Neural progenitor cell (in vitro differentiated cells): Measurements from ENCODE around the gene CFAP57. TPM values are rescaled to one million over a fixed set of nuclear protein-coding genes. Genes with fewer than 3 reads are reported as not detected.

Source experiments
- DNase-seq: peaks from one replicate; pipeline ENCODE4 v3.0.0-alpha.2; 2016; ENCODE audit warnings: low spot score
- H2AFZ ChIP-seq: fragments of 200-600 bp; sonication (generic); replicated peaks from 2 replicates; pipeline ENCODE4 v1.6.1; 2016; ENCODE audit warnings: antibody characterized with exemption
- H3F3A ChIP-seq: fragments of 200-600 bp; sonication (generic); 2 replicates; pipeline ENCODE4 v1.6.1; 2016; ENCODE audit warnings: antibody characterized with exemption, low read depth
- H3K27ac ChIP-seq: fragments of 200-600 bp; sonication (generic); 2 replicates; pipeline ENCODE4 v1.5.1; 2016; ENCODE audit warnings: mild to moderate bottlenecking
- H3K27me3 ChIP-seq: fragments of 200-600 bp; sonication (generic); 2 replicates; pipeline ENCODE4 v1.6.1; 2016; ENCODE audit warnings: mild to moderate bottlenecking, moderate library complexity
- H3K36me3 ChIP-seq: fragments of 200-600 bp; sonication (generic); 2 replicates; pipeline ENCODE4 v1.5.1; 2016
- H3K4me1 ChIP-seq: fragments of 200-600 bp; sonication (generic); 2 replicates; pipeline ENCODE4 v1.6.1; 2016; ENCODE audit warnings: mixed run types
- H3K4me2 ChIP-seq: fragments of 200-600 bp; sonication (generic); 2 replicates; pipeline ENCODE4 v1.6.1; 2016
- H3K4me3 ChIP-seq: fragments of 200-600 bp; sonication (generic); 2 replicates; pipeline ENCODE4 v1.5.1; 2016
- H3K79me2 ChIP-seq: fragments of 200-600 bp; sonication (generic); 2 replicates; pipeline ENCODE4 v1.6.1; 2016; ENCODE audit warnings: low read depth
- H3K9ac ChIP-seq: fragments of 200-600 bp; sonication (generic); 2 replicates; pipeline ENCODE4 v1.6.1; 2016
- H3K9me3 ChIP-seq: fragments of 200-600 bp; sonication (generic); 2 replicates; pipeline ENCODE4 v1.5.1; 2016; ENCODE audit warnings: low read depth
- H4K20me1 ChIP-seq: fragments of 200-600 bp; sonication (generic); 2 replicates; pipeline ENCODE4 v1.6.1; 2016; ENCODE audit warnings: low read depth
- H3K27ac Mint-ChIP-seq: 3 replicates; pipeline ENCODE4 v1.8.0; 2021; ENCODE audit warnings: mixed read lengths
- H3K27me3 Mint-ChIP-seq: 2 replicates; pipeline ENCODE4 v1.8.0; 2022; ENCODE audit warnings: low read depth, mild to moderate bottlenecking, inconsistent platforms, moderate library complexity, mixed read lengths; ENCODE audit not compliant: insufficient read depth
- H3K36me3 Mint-ChIP-seq: 3 replicates; pipeline ENCODE4 v1.8.0; 2021; ENCODE audit warnings: mixed read lengths
- H3K4me1 Mint-ChIP-seq: 3 replicates; pipeline ENCODE4 v1.8.0; 2021; ENCODE audit warnings: mixed read lengths
- H3K4me3 Mint-ChIP-seq: 3 replicates; pipeline ENCODE4 v1.8.0; 2021; ENCODE audit warnings: mild to moderate bottlenecking, moderate library complexity, mixed read lengths
- H3K9me3 Mint-ChIP-seq: 3 replicates; pipeline ENCODE4 v1.8.0; 2020; ENCODE audit warnings: mixed read lengths
- CTCF ChIP-seq: fragments of 200-600 bp; sonication (generic); IDR thresholded peaks from 2 replicates; pipeline ENCODE4 v1.5.1; 2017; ENCODE audit warnings: antibody characterized with exemption, mild to moderate bottlenecking
- EZH2 ChIP-seq: fragments of 200-600 bp; sonication (generic); IDR thresholded peaks from 2 replicates; pipeline ENCODE4 v1.6.1; 2017; ENCODE audit warnings: antibody characterized with exemption, mild to moderate bottlenecking, moderate library complexity
- EZH2phosphoT487 ChIP-seq: fragments of 200-600 bp; sonication (generic); IDR thresholded peaks from 2 replicates; pipeline ENCODE4 v1.6.1; 2017; ENCODE audit warnings: antibody characterized with exemption
- total RNA-seq: library from RNA; depleted of rRNA; stranded (reverse); fragments of >200 nt; gene quantifications from 2 replicates; pipeline ENCODE4 v1.2.3, GENCODE V29; 2015; ENCODE audit warnings: low replicate concordance

CFAP57 gene
- total RNA-seq, 1 donor from 2014 or later: 0.97 TPM

GRCh38 chr1:43274125-43274803, 102.1 kb downstream of the CFAP57 start:
- H3K4me3 Mint-ChIP-seq: no peak overlapping the region

GRCh38 chr1:43274804-43275180, 102.7 kb downstream of the CFAP57 start:
- no peaks in the 10 kb centered on the region for H3F3A ChIP-seq
- no peak overlapping the region for H3K9ac ChIP-seq
- no peak for DNase-seq
- TF ChIP-seq EZH2: no peak
- no peak for TF ChIP-seq EZH2phosphoT487
- no peak for TF ChIP-seq CTCF
- H3K4me3 ChIP-seq: no peak overlapping the region
- H3K4me3 Mint-ChIP-seq: no peak overlapping the region
- no peak overlapping the region for H3K4me2 ChIP-seq
- H2AFZ ChIP-seq: no peak overlapping the region
- H3K36me3 Mint-ChIP-seq: no peaks in the 10 kb centered on the region
- no peaks in the 10 kb centered on the region for H3K9me3 ChIP-seq
- H3K79me2 ChIP-seq: no peaks in the 10 kb centered on the region
- H3K27ac ChIP-seq: no peak overlapping the region
- H4K20me1 ChIP-seq: no peaks in the 10 kb centered on the region
- H3K4me1 Mint-ChIP-seq: peaks cover 3% of the 10 kb centered on the region
- peak overlapping the region; percentile 43 for H3K27ac Mint-ChIP-seq
- H3K27me3 ChIP-seq: no peaks in the 10 kb centered on the region
- H3K4me1 ChIP-seq: peaks cover 13% of the 10 kb centered on the region
- H3K9me3 Mint-ChIP-seq: peaks cover under 1% of the 10 kb centered on the region
- H3K27me3 Mint-ChIP-seq: peaks cover 21% of the 10 kb centered on the region
- H3K36me3 ChIP-seq: no peaks in the 10 kb centered on the region

More at GRCh38 chr1:43274125-43274803, 102.1 kb downstream of the CFAP57 start:
- Histone ChIP-seq H3K9me3 (no peaks in the 10 kb centered on the region), H4K20me1 (no peaks in the 10 kb centered on the region), H3K79me2 (no peaks in the 10 kb centered on the region), H3K27me3 (peaks cover 4% of the 10 kb centered on the region), H3K4me1 (peaks cover 13% of the 10 kb centered on the region), H3K4me3 (no peak overlapping the region), H3K36me3 (no peaks in the 10 kb centered on the region), H2AFZ (no peak overlapping the region), H3F3A (no peaks in the 10 kb centered on the region), H3K4me2 (no peak overlapping the region), H3K27ac (no peak overlapping the region), H3K9ac (no peak overlapping the region)
- no peaks in the 10 kb centered on the region for H3K36me3 Mint-ChIP-seq
- no peak for DNase-seq
- no peaks in the 10 kb centered on the region for H3K9me3 Mint-ChIP-seq
- H3K4me1 Mint-ChIP-seq: peaks cover 3% of the 10 kb centered on the region
- TF ChIP-seq EZH2phosphoT487 (no peak), CTCF (no peak), EZH2 (no peak)
- no peak overlapping the region for H3K27ac Mint-ChIP-seq
- H3K27me3 Mint-ChIP-seq: peaks cover 20% of the 10 kb centered on the region

GRCh38 chr1:43275826-43276620, 103.9 kb downstream of the CFAP57 start:
- no peak overlapping the region for H3K4me2 ChIP-seq
- H3K36me3 Mint-ChIP-seq: no peaks in the 10 kb centered on the region
- TF ChIP-seq CTCF: no peak
- TF ChIP-seq EZH2: no peak
- no peak for TF ChIP-seq EZH2phosphoT487
- no peak overlapping the region for H3K4me3 ChIP-seq
- H3K9ac ChIP-seq: no peak overlapping the region
- H3K27me3 Mint-ChIP-seq: peaks cover 26% of the 10 kb centered on the region
- peaks cover 5% of the 10 kb centered on the region for H3K4me1 ChIP-seq
- no peaks in the 10 kb centered on the region for H3K9me3 ChIP-seq
- no peak overlapping the region for H3K27ac Mint-ChIP-seq
- no peak overlapping the region for H3K4me3 Mint-ChIP-seq
- H3K9me3 Mint-ChIP-seq: peaks cover 4% of the 10 kb centered on the region
- H3F3A ChIP-seq: no peaks in the 10 kb centered on the region
- H3K36me3 ChIP-seq: no peaks in the 10 kb centered on the region
- no peaks in the 10 kb centered on the region for H3K79me2 ChIP-seq
- H3K27me3 ChIP-seq: no peaks in the 10 kb centered on the region
- H2AFZ ChIP-seq: no peak overlapping the region
- no peaks in the 10 kb centered on the region for H4K20me1 ChIP-seq
- DNase-seq: no peak
- peaks cover 9% of the 10 kb centered on the region for H3K4me1 Mint-ChIP-seq
- H3K27ac ChIP-seq: no peak overlapping the region
